HEK293 (cell line): Measurements from ENCODE around the gene CLASP1.
"Not testable (repeated sequence)": the region's sequence is repeated elsewhere in the genome, so short reads cannot be mapped to it uniquely, and the experiment has no call there.

ENCODE experiments used
- CTCF ChIA-PET: fragments of 350-600 bp; formaldehyde crosslinking; extraction: SDS; loops from one replicate; lab custom pipeline; 2021; ENCODE audit warnings: antibody characterized with exemption; lab: Yijun Ruan, JAX
- POLR2A ChIA-PET: fragments of 300-600 bp; formaldehyde crosslinking; extraction: SDS; loops from one replicate; lab custom pipeline; 2020; ENCODE audit warnings: antibody characterized with exemption, inconsistent platforms; lab: Yijun Ruan, JAX
- H3K27ac ChIP-seq: fragments of 200-500 bp; sonication (Bioruptor generic); 2 replicates; pipeline ENCODE4 v1.5.1; 2014; ENCODE audit warnings: low read depth, low read length, control low read depth, inconsistent platforms; ENCODE audit errors: extremely low read depth
- H3K36me3 ChIP-seq, 2 experiments: fragments of 200-500 bp in 1 of 2; sonication (Bioruptor generic) in 1 of 2; 1 replicate in 1 of 2; 2 replicates in 1 of 2; pipeline ENCODE4 v1.5.1; 2014 to 2017; ENCODE audit warnings: inconsistent platforms in 2 of 2, low read length in 2 of 2; ENCODE audit not compliant: control insufficient read depth in 2 of 2, insufficient read depth in 1 of 2
- H3K4me1 ChIP-seq: fragments of 200-500 bp; sonication (Bioruptor generic); 2 replicates; pipeline ENCODE4 v1.5.1; 2014; ENCODE audit warnings: mild to moderate bottlenecking, low read length, inconsistent platforms; ENCODE audit not compliant: control insufficient read depth, insufficient read depth
- H3K4me3 ChIP-seq: 2 replicates; pipeline ENCODE4 v1.5.1; 2011; ENCODE audit warnings: low read depth, mild to moderate bottlenecking, control low read depth, low read length, moderate library complexity
- H3K9me3 ChIP-seq: fragments of 200-500 bp; sonication (Bioruptor generic); 2 replicates; pipeline ENCODE4 v1.5.1; 2014; ENCODE audit warnings: low read depth, low read length, inconsistent platforms; ENCODE audit not compliant: control insufficient read depth, insufficient read depth
- GLI2 ChIP-seq: fragments of 450-650 bp; formaldehyde crosslinking; IDR thresholded peaks from 2 replicates; pipeline ENCODE4; 2017; ENCODE audit warnings: missing biosample characterization, missing genetic modification characterization, low read depth, borderline replicate concordance
- GLIS1 ChIP-seq: fragments of 450-650 bp; formaldehyde crosslinking; IDR thresholded peaks from 2 replicates; pipeline ENCODE4 v1.5.1; 2016; ENCODE audit warnings: missing biosample characterization, missing genetic modification characterization
- KLF7 ChIP-seq: fragments of 450-650 bp; formaldehyde crosslinking; IDR thresholded peaks from 2 replicates; pipeline ENCODE4 v1.5.1; 2016; ENCODE audit warnings: missing biosample characterization, missing genetic modification characterization, borderline replicate concordance
- PRDM4 ChIP-seq: fragments of 450-650 bp; formaldehyde crosslinking; IDR thresholded peaks from 2 replicates; pipeline ENCODE4 v1.5.1; 2017; ENCODE audit warnings: missing biosample characterization, missing genetic modification characterization
- SCRT1 ChIP-seq: fragments of 450-650 bp; formaldehyde crosslinking; IDR thresholded peaks from 2 replicates; pipeline ENCODE4 v1.5.1; 2016; ENCODE audit warnings: missing biosample characterization, missing genetic modification characterization, borderline replicate concordance
- SCRT2 ChIP-seq: fragments of 450-650 bp; formaldehyde crosslinking; IDR thresholded peaks from 2 replicates; pipeline ENCODE4 v1.5.1; 2016; ENCODE audit warnings: missing biosample characterization, missing genetic modification characterization
- TSHZ1 ChIP-seq: fragments of 450-650 bp; formaldehyde crosslinking; IDR thresholded peaks from 2 replicates; pipeline ENCODE4 v1.5.1; 2016; ENCODE audit warnings: missing biosample characterization, missing genetic modification characterization, borderline replicate concordance
- YY1 ChIP-seq: fragments of 450-650 bp; formaldehyde crosslinking; IDR thresholded peaks from 2 replicates; pipeline ENCODE4 v1.5.1; 2018; ENCODE audit warnings: missing biosample characterization, missing genetic modification characterization
- ZBTB20 ChIP-seq: fragments of 450-650 bp; formaldehyde crosslinking; IDR thresholded peaks from 2 replicates; pipeline ENCODE4 v1.5.1; 2016; ENCODE audit warnings: missing biosample characterization, missing genetic modification characterization
- ZFP69B ChIP-seq: fragments of 450-650 bp; formaldehyde crosslinking; IDR thresholded peaks from 2 replicates; pipeline ENCODE4 v1.5.1; 2016; ENCODE audit warnings: missing biosample characterization, missing genetic modification characterization
- ZIC2 ChIP-seq: fragments of 450-650 bp; formaldehyde crosslinking; IDR thresholded peaks from 2 replicates; pipeline ENCODE4 v1.5.1; 2016; ENCODE audit warnings: missing biosample characterization, missing genetic modification characterization
- ZNF112 ChIP-seq: fragments of 450-650 bp; formaldehyde crosslinking; IDR thresholded peaks from 2 replicates; pipeline ENCODE4 v1.5.0; 2017; ENCODE audit warnings: missing biosample characterization, missing genetic modification characterization
- ZNF184 ChIP-seq: fragments of 450-650 bp; IDR thresholded peaks from 2 replicates; pipeline ENCODE4 v1.5.1; 2018; ENCODE audit warnings: missing biosample characterization, mild to moderate bottlenecking, missing genetic modification characterization
- ZNF280C ChIP-seq: fragments of 450-650 bp; formaldehyde crosslinking; IDR thresholded peaks from 2 replicates; pipeline ENCODE4 v1.5.1; 2016; ENCODE audit warnings: missing biosample characterization, missing genetic modification characterization
- ZNF335 ChIP-seq: fragments of 450-650 bp; formaldehyde crosslinking; conservative IDR thresholded peaks from 2 replicates; pipeline ENCODE4 v1.5.1; 2016; ENCODE audit warnings: missing biosample characterization, missing genetic modification characterization
- ZNF473 ChIP-seq: fragments of 450-650 bp; formaldehyde crosslinking; IDR thresholded peaks from 2 replicates; pipeline ENCODE4 v1.5.1; 2017; ENCODE audit warnings: missing biosample characterization, missing genetic modification characterization
- ZNF48 ChIP-seq: fragments of 450-650 bp; formaldehyde crosslinking; IDR thresholded peaks from 2 replicates; pipeline ENCODE4 v1.5.1; 2016; ENCODE audit warnings: missing biosample characterization, missing genetic modification characterization
- ZNF555 ChIP-seq: fragments of 450-650 bp; formaldehyde crosslinking; conservative IDR thresholded peaks from 2 replicates; pipeline ENCODE4 v1.5.1; 2017; ENCODE audit warnings: missing biosample characterization, mild to moderate bottlenecking, missing genetic modification characterization, inconsistent platforms
- ZNF580 ChIP-seq: fragments of 450-650 bp; formaldehyde crosslinking; IDR thresholded peaks from 2 replicates; pipeline ENCODE4 v1.5.1; 2016; ENCODE audit warnings: missing biosample characterization, missing genetic modification characterization
- ZNF600 ChIP-seq: fragments of 450-650 bp; formaldehyde crosslinking; IDR thresholded peaks from 2 replicates; pipeline ENCODE4 v1.5.1; 2016; ENCODE audit warnings: missing biosample characterization, missing genetic modification characterization
- ZNF664 ChIP-seq: fragments of 450-650 bp; formaldehyde crosslinking; IDR thresholded peaks from 2 replicates; pipeline ENCODE4 v1.5.1; 2016; ENCODE audit warnings: missing biosample characterization, missing genetic modification characterization
- ZNF692 ChIP-seq: fragments of 450-650 bp; formaldehyde crosslinking; IDR thresholded peaks from 2 replicates; pipeline ENCODE4 v1.5.1; 2016; ENCODE audit warnings: missing biosample characterization, missing genetic modification characterization

CLASP1 gene

GRCh38 chr2:121316986-121317385, 332.3 kb downstream of the CLASP1 start:
- H3K36me3 ChIP-seq, result no peaks in the 10 kb centered on the region
- no peaks in the 10 kb centered on the region for H3K9me3 ChIP-seq
- CTCF ChIA-PET, result interaction anchor here (0.6 to 1.0 kb wide), 4 partner anchors 19 to 186 kb away, joined by 3 to 4 read pairs (median 3); no protein-coding TSS in a partner anchor
- no peak for TF ChIP-seq ZNF48
- TF ChIP-seq ZNF280C (tag by site-specific recombination), result no peak
- TF ChIP-seq GLI2, result no peak
- no peak for TF ChIP-seq ZBTB20 (tag by site-specific recombination)
- TF ChIP-seq ZNF112 (tag by site-specific recombination), result no peak
- no peak for TF ChIP-seq ZIC2 (tag by site-specific recombination)
- TF ChIP-seq ZNF600 (tag by site-specific recombination), result no peak
- TF ChIP-seq KLF7, result no peak
- no peak for TF ChIP-seq ZNF580 (tag by site-specific recombination)
- TF ChIP-seq TSHZ1 (tag by site-specific recombination), result no peak
- TF ChIP-seq GLIS1 (tag by site-specific recombination), result no peak
- no peak for TF ChIP-seq YY1
- no peak overlapping the region for H3K4me3 ChIP-seq
- no peaks in the 10 kb centered on the region for H3K4me1 ChIP-seq
- POLR2A ChIA-PET, result no interaction called here
- H3K27ac ChIP-seq, result no peak overlapping the region

GRCh38 chr2:121313701-121314100, 335.6 kb downstream of the CLASP1 start:
- H3K4me3 ChIP-seq, H3K27ac ChIP-seq, POLR2A ChIA-PET, H3K4me1 ChIP-seq, H3K9me3 ChIP-seq, H3K36me3 ChIP-seq: not testable (repeated sequence)
- CTCF ChIA-PET, result interaction anchor here (0.7 to 1.5 kb wide), 4 partner anchors 11 to 218 kb away, joined by 3 to 4 read pairs (median 3); no protein-coding TSS in a partner anchor

GRCh38 chr2:121309801-121310200, 339.5 kb downstream of the CLASP1 start:
- H3K36me3 ChIP-seq, result no peaks in the 10 kb centered on the region
- CTCF ChIA-PET, result interaction anchor here (0.7 to 1.9 kb wide), 3 partner anchors 12 to 232 kb away, joined by 3 to 6 read pairs (median 4); no protein-coding TSS in a partner anchor

More at GRCh38 chr2:121309801-121310200, 339.5 kb downstream of the CLASP1 start:
- H3K4me3 ChIP-seq, result no peak overlapping the region
- H3K4me1 ChIP-seq, result no peaks in the 10 kb centered on the region; the same call in 1 of the 2 replicates
- no peak overlapping the region for H3K27ac ChIP-seq
- POLR2A ChIA-PET, result no interaction called here
- TF ChIP-seq SCRT1 (tag by site-specific recombination) (peak; percentile 19; the same call in 1 of the 2 replicates), ZNF555 (tag by site-specific recombination) (no peak), ZNF184 (tag by site-specific recombination) (no peak), SCRT2 (tag by site-specific recombination) (peak; percentile 65), ZFP69B (tag by site-specific recombination) (peak; percentile 28; the same call in 1 of the 2 replicates), ZNF335 (peak; percentile 49; the same call in 1 of the 2 replicates), ZNF473 (tag by site-specific recombination) (no peak), ZNF692 (tag by site-specific recombination) (peak; percentile 71), ZNF664 (tag by site-specific recombination) (no peak), PRDM4 (tag by site-specific recombination) (no peak)
- H3K9me3 ChIP-seq, result no peaks in the 10 kb centered on the region
